Fibroblast of villous mesenchyme (primary cell): ENCODE measurements around the gene KIAA1671. TPM values are rescaled to one million over a fixed set of nuclear protein-coding genes. Genes with fewer than 3 reads are reported as not detected.

ENCODE experiments used
- DNase-seq: peaks from one replicate; pipeline ENCODE4 v3.0.0-alpha.2; 2010; ENCODE audit warnings: low read depth
- H3K4me3 ChIP-seq: 2 replicates; pipeline ENCODE4 v1.5.1; 2011; ENCODE audit warnings: low read depth, mild to moderate bottlenecking, low read length
- CTCF ChIP-seq: IDR thresholded peaks from 2 replicates; pipeline ENCODE4 v1.5.1; 2012; ENCODE audit warnings: low read depth, mild to moderate bottlenecking, low read length; ENCODE audit not compliant: insufficient read depth
- total RNA-seq: library from RNA; depleted of rRNA; stranded (reverse); fragments of >200 nt; gene quantifications from 2 replicates; pipeline ENCODE4 v1.2.3, GENCODE V29; 2012

The KIAA1671 gene
- total RNA-seq, 1 donor, result 3.5 TPM

GRCh38 chr22:25084405-25085107 lies 132.0 kb downstream of the KIAA1671 start:
- no peak for TF ChIP-seq CTCF
- DNase-seq, result no peak
- no peak overlapping the region for H3K4me3 ChIP-seq

GRCh38 chr22:25085156-25085555 lies 132.6 kb downstream of the KIAA1671 start:
- TF ChIP-seq CTCF, result no peak
- no peak overlapping the region for H3K4me3 ChIP-seq
- no peak for DNase-seq

GRCh38 chr22:25085930-25086901 lies 133.7 kb downstream of the KIAA1671 start:
- no peak overlapping the region for H3K4me3 ChIP-seq
- no peak for DNase-seq
- TF ChIP-seq CTCF, result no peak

- no peak overlapping the region for H3K4me3 ChIP-seq
- no peak for DNase-seq
- TF ChIP-seq CTCF, result no peak
Measured at GRCh38 chr22:25086902-25087282, 134.4 kb downstream of the KIAA1671 start.

- TF ChIP-seq CTCF, result no peak
Measured at GRCh38 chr22:25090225-25090890, 137.8 kb downstream of the KIAA1671 start.

GRCh38 chr22:25091458-25091857 lies 138.9 kb downstream of the KIAA1671 start:
- TF ChIP-seq CTCF, result no peak
- DNase-seq, result no peak
- H3K4me3 ChIP-seq, result no peak overlapping the region

More at GRCh38 chr22:25090225-25090890, 137.8 kb downstream of the KIAA1671 start:
- DNase-seq, result no peak
- no peak overlapping the region for H3K4me3 ChIP-seq
